GM13977 (cell line): Measurements from ENCODE around the gene LAMA3.

ENCODE experiments used
- DNase-seq: peaks from one replicate; pipeline ENCODE4 v3.0.0; 2012; ENCODE audit warnings: low spot score
- in situ Hi-C: fragments of 300-500 bp; cut with MboI; formaldehyde crosslinking; loops from one replicate; pipeline ENCODE4 v1.12.0; 2022; ENCODE audit warnings: low sequenced_read_pairs, low pct_unique_long_range_greater_than_20kb, mixed read lengths, inconsistent platforms; ENCODE audit not compliant: unreplicated experiment
- TF ChIP-seq, protein P1 (sequence below): IDR thresholded peaks from 2 replicates; pipeline ENCODE4 v1.5.1; 2012; ENCODE audit warnings: mild to moderate bottlenecking, control low read depth; ENCODE audit not compliant: insufficient read depth; ENCODE audit errors: extremely low read depth, missing control alignments

LAMA3 gene

DNA sequence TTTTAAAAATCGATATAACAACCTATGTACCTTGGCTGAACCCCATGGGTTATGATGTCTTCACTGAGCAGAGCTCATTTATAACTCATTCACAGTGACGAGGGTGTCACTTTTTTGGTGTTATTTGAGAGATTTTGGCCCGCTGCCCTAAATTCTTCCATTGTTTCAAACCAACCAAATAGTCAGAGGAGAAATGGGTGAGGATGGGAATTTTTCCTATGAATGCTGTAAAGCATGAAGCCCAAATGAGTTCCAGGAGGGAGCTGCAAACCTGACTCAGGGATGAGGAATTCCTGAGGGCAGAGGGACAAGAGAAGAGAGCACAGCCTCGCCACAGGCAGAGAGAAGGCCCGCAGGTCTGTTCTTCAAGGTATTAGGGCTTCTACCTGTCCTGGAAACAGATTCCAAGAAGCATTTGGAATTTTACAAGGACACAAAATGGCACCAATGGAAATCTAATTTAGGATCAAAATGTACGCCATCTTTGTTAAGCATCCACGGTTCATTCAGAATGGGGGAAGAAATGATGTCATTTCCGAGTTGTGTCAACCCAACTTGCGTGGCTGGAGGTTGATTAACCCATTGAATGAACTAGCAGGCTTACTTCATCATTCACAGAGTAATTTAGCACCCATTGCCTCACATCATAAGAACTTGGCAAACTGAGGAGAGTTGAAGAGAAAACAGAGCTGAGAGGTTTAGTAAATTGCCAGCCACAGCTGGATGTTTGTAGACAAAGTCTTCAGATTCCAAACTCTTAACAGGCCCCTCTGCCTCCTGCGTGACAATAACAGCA, 133.5 kb downstream of the LAMA3 start:
- DNase-seq = no peak
- TF ChIP-seq, protein P1, sequence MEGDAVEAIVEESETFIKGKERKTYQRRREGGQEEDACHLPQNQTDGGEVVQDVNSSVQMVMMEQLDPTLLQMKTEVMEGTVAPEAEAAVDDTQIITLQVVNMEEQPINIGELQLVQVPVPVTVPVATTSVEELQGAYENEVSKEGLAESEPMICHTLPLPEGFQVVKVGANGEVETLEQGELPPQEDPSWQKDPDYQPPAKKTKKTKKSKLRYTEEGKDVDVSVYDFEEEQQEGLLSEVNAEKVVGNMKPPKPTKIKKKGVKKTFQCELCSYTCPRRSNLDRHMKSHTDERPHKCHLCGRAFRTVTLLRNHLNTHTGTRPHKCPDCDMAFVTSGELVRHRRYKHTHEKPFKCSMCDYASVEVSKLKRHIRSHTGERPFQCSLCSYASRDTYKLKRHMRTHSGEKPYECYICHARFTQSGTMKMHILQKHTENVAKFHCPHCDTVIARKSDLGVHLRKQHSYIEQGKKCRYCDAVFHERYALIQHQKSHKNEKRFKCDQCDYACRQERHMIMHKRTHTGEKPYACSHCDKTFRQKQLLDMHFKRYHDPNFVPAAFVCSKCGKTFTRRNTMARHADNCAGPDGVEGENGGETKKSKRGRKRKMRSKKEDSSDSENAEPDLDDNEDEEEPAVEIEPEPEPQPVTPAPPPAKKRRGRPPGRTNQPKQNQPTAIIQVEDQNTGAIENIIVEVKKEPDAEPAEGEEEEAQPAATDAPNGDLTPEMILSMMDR = no peak
- in situ Hi-C loops = loop anchor here (25.0 kb wide), 2 partner anchors 185 to 310 kb away; partner anchors contain the start of gene RMC1

DNA sequence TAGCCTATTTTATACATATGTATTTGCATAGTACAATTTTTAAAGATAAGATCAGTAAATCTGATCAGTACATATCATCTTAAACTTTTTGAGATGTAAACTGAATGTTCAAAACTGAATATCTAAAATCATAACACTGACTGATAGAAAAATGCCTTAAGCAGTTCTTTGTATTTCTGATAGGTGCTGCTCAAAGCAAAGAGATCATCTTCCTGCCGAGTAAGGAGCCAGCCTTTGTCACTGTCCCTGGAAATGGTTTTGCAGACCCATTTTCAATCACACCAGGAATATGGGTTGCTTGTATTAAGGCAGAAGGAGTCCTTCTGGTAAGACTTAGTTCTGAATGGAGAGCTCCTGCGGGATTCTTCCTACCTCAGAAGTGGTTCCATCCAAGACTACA, 135.0 kb downstream of the LAMA3 start:
- in situ Hi-C loops = loop anchor here (25.0 kb wide), 2 partner anchors 187 to 312 kb away; partner anchors contain the start of gene RMC1
- DNase-seq = no peak
- TF ChIP-seq, protein P1 = no peak

DNA sequence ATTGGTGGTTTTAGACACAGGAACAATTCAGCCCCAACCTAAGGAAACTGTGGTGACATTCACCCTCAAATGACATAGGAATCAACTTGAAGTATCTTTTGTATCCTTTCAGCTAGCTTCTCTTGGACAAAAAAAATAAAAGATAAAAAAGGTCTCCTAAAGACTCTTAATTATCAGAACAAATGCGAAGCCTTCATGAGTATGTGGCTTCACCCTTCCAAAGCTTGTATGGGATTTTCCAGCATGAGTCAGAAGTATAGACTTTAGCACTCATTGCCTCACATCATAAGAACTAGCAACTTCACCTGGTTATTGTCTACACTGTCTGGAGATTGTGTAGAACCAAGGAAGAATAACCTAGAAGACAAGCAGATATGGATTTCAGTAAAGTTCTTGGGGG, 135.4 kb downstream of the LAMA3 start:
- in situ Hi-C loops = loop anchor here (25.0 kb wide), 2 partner anchors 187 to 312 kb away; partner anchors contain the start of gene RMC1
- TF ChIP-seq, protein P1 = no peak
- no peak for DNase-seq

DNA sequence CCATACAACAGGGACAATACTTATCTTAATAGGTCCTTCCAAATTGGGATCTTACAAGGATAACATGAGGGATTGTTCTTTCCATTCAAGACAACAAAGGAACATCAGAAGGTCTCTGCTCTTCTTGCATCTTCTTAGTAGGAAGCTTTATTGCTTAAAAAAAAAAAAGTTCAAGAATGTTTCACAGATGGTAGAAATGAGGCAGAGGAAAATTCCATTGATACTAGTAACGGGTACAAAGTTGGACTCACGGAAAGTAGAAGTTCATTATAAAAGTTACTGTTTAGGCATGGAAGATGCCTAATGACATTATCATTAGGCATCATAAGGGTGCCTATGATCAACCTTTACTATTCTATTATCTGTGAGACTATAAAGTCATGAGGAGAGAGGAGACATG, 136.2 kb downstream of the LAMA3 start:
- in situ Hi-C loops = no loop called here
- TF ChIP-seq, protein P1 = no peak
- no peak for DNase-seq

DNA sequence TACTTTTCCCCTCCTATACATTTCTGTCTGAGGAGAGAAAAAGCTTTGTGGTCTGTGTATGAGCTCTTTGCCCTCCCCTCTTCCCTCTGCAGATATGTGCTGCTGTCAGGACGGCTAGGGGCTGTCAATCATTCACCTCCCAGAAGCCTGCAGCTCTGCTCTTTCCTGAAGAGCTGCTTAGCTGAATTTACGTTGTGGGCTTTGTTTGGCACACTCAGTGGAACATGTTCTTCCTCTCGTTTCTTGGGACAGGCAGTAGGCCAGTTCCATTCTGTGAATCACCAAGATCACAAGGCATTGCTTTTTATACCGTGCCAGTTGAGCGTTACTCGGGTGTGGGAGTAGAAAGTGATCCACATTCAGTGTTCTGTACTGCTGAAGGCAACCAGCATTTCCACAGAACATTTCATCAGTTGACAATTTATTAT, 136.7 kb downstream of the LAMA3 start:
- TF ChIP-seq, protein P1 = no peak
- in situ Hi-C loops = no loop called here
- no peak for DNase-seq

DNA sequence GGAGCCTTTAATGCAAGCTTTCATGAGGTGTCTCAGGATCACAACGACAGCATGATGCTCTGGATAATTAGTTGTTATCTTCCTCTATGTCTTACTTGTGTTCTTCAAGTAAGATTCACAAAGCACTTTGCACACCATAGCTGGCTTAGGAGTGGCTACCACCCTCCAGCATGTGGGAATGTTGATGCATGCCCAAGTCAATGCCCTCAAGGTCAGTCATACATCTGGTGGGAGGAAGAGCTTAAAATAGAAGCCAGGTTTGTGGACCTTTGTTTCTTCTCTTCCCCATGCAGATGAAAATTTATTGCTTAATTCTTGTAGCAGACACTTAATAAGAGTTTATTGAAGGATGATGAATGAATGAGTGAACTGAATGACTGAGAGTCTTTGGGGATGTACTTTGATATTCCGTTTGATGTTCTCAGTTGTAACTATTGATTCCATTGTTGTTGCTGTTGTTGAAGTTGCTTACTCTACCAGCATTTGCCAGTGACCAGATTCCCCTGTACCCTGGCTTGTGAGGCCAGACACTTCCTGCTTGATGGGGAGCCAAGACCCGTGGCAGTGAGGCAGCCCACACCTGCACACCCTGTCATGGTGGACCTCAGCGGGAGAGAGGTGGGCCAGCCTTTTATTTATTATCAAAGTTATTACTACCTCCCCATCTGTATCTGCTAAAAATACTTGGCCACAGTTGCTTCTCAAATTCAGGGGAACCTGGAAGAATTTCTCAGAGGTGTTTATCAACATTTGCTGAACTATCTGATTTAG, 137.8 kb downstream of the LAMA3 start:
- no peak for DNase-seq
- in situ Hi-C loops = no loop called here
- TF ChIP-seq, protein P1 = no peak
